Measurements from ENCODE around the gene LAGE3.

Gene LAGE3

DNA sequence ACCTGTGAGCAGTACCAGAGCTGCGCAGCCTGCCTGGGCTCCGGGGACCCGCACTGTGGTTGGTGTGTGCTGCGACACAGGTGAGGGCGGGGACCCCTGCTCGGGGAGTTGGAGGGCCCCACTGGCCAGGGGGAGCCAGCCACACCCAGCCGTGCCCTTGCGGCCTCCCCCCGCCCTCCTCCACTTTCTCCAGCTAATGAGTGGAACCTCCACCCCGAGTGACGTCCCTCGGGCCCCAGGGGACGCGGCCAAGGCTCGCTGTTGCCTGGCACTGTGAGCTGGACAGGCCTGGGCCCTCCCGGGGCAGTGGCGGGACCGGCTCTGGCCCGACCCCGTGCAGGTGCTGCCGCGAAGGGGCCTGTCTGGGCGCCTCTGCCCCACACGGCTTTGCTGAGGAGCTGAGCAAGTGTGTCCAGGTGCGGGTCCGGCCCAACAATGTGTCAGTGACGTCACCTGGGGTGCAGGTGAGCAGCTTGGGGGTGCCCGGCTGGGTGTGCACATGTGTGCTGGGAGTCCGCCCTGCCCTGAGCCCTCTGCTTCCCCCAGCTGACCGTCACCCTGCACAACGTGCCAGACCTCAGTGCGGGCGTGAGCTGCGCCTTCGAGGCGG, 15.4 kb downstream of the LAGE3 start:
- no peak for DNase-seq
- intact Hi-C loops (cut with DNase I), result no loop called here

DNA sequence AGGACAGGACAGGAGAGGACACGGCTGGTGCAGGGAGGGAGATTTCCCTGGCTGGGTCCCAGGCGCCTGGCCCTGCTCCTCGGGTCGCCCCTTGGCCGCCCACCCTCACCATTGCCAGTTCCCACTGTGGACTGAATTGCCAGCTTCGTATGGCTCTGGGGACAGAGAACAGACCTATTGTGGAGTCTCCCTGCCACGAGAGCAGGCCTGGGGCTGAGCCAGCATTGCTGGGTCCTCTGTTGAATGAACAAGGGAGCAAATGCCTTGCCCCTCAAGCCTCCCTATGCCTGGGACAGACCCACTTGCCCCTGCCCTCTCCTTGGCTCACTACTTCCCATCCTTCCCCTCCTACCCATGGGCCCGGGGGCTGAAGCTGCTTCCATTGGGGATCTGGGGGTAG, 16.7 kb downstream of the LAGE3 start:
- peak in 2 of 10 donors; percentile 50 for DNase-seq
- intact Hi-C loops (cut with DNase I), result no loop called here

DNA sequence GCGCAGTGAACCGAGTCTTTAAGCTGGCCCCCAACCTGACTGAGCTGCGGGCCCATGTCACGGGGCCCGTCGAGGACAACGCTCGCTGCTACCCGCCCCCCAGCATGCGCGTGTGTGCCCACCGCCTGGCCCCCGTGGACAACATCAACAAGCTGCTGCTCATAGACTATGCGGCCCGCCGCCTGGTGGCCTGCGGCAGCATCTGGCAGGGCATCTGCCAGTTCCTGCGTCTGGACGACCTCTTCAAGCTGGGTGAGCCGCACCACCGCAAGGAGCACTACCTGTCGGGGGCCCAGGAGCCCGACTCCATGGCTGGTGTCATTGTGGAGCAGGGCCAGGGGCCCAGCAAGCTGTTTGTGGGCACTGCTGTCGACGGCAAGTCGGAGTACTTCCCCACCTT, 18.8 kb downstream of the LAGE3 start:
- DNase-seq, result no peak
- intact Hi-C loops (cut with DNase I), result no loop called here

DNA sequence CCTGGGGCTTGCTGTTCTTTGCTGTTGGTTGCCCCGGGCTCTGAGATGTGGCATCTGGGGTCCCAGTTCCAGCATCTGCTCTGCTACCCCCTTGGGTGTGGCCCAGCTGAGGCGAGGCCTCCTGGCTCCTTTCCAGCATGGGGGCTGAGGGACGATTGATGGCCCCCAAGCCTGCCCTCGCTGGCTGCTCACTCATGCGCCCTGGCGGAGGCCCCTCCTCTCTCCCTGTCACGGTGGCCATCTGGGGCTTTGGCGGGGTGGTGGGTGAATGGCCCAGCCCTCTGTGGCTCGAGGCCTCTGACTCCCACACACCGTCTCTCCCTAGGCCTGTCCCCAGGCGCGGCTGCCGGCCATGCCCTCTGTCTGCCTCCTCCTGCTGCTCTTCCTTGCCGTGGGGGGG, 19.2 kb downstream of the LAGE3 start:
- intact Hi-C loops (cut with DNase I), result no loop called here
- no peak for DNase-seq

- DNase-seq, result peak in 1 of 10 donors; percentile 27
Measured at GRCh38 chrX:154458954-154459778, 19.9 kb downstream of the LAGE3 start.

DNA sequence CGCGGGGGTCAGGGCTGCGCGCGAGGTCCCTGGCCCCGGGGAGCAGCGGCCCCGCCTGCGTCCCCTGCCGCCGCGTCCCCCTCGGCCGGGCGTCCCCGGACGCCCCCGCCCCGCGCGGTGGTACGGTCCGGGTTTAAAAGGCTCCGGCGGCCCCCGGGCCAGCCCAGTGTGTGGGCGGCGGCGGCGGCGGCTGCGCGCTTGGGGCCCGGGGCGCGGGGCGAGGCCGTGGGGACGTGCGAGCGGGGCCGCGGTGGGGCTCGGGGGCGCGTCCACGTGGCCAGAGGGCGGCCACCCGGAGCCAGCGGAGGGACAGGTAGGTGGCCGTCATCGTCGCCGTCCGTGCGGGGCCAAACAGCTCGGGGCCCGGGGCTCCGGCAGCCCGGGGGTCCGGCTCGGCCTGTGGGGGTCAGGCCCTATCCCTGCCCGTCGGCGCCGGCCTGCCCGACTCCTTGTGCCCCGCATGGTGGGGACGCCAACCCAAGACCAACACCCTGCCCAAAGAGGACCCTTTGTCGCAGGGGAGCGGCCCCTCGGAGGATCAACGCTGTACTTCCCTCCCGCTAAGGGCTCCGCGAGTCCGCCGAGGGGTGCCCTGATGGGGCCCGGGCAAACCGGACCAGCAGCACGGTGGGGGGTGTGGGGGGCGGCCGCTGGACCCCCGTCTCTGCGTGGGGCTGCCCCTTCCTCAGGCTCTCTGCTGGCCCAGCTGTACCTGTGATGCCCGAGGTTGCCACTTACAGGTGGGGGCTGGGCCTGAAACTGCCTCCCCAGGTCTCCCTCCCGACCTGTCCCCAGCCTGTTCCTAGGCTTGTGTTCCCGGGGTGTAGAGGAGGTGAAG, 20.7 kb downstream of the LAGE3 start, which contains the start of gene PLXNA3:
TSS of gene PLXNA3 (plus strand) at position 166 of the 838 bp plus-strand sequence. CDS start 1,903 bp downstream, outside the sequence.
- intact Hi-C loops (cut with DNase I), result no loop called here
- peak in 5 of 10 donors; percentile 26 to 91 (median 47) for DNase-seq

More at GRCh38 chrX:154458954-154459778, 19.9 kb downstream of the LAGE3 start:
- intact Hi-C loops (cut with DNase I), result no loop called here

DNA sequence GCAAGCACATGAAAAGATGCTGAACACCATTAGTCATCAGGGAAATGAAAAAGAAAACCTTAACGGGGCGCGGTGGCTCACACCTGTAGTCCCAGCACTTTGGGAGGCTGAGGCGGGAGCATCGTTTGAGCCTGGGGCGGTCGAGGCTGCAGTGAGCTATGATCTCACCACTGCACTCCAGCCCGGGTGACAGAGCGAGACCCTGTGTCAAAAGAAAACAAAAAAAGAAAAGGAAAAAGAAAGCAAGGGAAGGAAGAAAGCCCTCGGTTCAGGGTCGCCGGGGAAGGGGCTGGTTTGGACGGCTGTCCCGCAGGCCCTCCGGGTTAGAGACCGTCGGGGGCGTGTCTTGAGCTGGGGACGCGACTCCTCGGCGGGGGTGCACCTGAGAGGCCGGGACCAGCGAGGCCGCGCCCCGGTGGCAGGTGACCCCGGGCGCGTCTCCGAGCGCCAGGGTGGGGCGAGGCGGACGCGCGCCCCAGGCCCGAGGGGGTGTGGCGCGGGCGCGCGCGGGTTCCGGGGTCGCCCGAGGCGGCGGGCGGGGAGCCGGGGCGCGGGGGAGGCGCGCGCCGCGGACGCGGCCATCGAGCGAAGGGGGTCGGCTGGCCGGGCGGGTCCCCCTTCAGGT, 21.5 kb downstream of the LAGE3 start:
- intact Hi-C loops (cut with DNase I), result no loop called here
- DNase-seq, result peak in 1 of 10 donors; percentile 28

DNA sequence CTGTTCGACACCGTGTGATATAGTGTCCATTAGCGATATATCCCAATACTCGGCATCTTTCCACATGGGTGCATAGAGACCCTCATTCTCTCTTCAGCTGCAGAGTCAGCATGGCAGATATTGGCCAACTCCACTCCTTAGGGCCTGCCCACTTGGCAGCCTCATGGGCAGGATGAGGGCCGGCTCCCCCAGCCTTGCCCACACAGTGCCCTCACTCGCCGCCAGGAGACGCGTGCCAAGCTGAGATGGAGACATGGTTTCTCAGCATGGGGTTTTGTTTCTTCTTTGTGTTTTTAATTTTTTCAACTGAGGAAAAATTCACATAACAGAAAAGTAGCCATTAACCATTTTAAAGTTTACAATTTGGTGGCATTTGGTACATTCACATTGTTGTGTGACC, 26.3 kb downstream of the LAGE3 start:
- intact Hi-C loops (cut with DNase I), result no loop called here
- peak in 2 of 10 donors; percentile 42 to 92 for DNase-seq

GRCh38 chrX:154450312-154450711, 28.8 kb downstream of the LAGE3 start:
- intact Hi-C loops (cut with DNase I), result no loop called here
- DNase-seq, result peak in 2 of 10 donors; percentile 24 to 42

GRCh38 chrX:154449618-154450017, 29.5 kb downstream of the LAGE3 start:
- intact Hi-C loops (cut with DNase I), result no loop called here
- peak in 1 of 10 donors; percentile 47 for DNase-seq

- no peak for DNase-seq
- intact Hi-C loops (cut with DNase I), result no loop called here
Measured at GRCh38 chrX:154448484-154448883, 30.6 kb downstream of the LAGE3 start.

GRCh38 chrX:154446430-154446829, 32.7 kb downstream of the LAGE3 start:
- intact Hi-C loops (cut with DNase I), result no loop called here

DNA sequence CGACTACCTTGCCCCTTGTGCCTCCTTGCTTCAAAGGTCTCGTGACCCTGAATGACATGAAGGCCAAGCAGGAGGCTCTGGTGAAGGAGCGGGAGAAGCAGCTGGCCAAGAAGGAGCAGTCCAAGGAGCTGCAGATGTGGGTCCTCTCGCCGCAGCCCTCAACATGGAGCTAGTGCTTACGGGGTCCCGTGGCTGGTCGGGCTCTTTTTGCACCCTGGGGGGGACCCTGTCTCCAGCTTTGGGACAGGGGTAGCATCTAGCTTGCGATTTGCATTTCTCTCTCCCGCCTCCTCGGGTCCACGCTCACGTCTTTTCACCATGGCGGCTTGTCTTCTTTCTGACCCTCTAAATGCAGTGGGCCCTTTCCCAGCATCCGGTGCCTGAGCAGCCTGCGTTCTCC, 33.3 kb downstream of the LAGE3 start:
- DNase-seq, result no peak
- intact Hi-C loops (cut with DNase I), result no loop called here

More at GRCh38 chrX:154446430-154446829, 32.7 kb downstream of the LAGE3 start:
- DNase-seq, result peak in 1 of 10 donors; percentile 61

GRCh38 chrX:154444755-154445246, 34.3 kb downstream of the LAGE3 start:
- intact Hi-C loops (cut with DNase I), result loop anchor here (5.0 kb wide), 1 partner anchor 32 kb away; the partner anchor contains the start of gene LAGE3
- no peak for DNase-seq

DNA sequence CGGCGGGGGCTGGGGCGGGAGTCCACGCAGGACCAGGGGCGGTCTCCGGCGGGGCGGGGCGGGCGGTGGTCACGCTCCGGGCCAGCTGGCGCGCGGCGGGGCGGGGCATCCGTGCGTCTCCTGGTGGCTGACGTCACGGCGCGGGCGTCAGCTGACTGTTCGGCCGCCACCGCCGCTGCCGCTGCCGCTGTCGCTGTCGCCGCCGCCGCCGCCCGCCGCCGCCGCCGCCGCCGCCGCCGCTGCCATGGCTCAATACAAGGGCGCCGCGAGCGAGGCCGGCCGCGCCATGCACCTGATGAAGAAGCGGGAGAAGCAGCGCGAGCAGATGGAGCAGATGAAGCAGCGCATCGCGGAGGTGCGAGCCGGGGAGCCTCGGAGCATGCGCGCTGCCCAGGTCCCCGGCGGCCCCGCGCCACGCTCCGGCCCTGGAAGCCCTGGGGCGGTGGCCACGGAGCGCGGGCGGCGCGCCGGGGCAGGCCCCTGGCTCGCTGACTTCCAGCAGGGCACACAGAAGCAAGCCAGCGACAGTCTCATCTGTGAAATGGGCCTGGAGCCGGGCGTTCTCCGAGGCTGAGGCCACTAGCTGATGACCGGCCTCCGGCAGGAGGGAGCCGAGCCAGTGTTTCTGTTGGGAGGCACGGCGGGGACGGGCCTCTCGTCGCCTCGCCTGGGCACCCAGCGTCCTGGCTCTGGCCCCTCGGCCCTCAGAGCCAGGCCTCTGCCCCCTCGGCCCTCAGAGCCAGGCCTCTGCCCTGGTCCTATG, 34.9 kb downstream of the LAGE3 start, which contains the start of gene FAM50A:
TSS of gene FAM50A (plus strand) at position 150 of the 763 bp plus-strand sequence. CDS start at position 245, 95 bp downstream.
- intact Hi-C loops (cut with DNase I), result loop anchor here (5.0 kb wide), 1 partner anchor 33 kb away; the partner anchor contains the start of gene LAGE3
- DNase-seq, result peak; percentile 65 to 96 (median 76)

DNA sequence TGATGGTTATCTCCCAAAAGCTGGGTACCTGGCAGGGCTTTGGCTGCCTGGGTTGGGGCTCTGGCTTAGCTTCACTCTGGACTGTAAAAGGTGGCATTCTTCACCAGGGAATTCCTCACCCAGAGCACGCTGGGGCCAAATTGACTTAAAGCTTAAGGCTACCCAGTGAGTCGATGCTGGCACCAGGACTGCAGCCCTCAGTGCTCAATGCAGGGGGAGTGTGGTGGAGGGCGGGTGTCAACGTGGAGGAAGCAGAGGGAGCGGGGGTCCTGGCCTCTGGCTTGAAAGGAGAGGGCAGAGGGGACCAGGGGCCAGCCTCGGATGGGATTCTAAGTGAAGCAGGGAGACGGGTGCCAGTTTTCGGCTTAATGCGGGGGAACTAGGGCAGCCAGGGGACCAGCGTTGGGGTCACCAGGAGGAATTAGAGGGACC, 35.6 kb downstream of the LAGE3 start:
- DNase-seq, result no peak
- intact Hi-C loops (cut with DNase I), result loop anchor here (5.0 kb wide), 1 partner anchor 34 kb away; the partner anchor contains the start of gene LAGE3

DNA sequence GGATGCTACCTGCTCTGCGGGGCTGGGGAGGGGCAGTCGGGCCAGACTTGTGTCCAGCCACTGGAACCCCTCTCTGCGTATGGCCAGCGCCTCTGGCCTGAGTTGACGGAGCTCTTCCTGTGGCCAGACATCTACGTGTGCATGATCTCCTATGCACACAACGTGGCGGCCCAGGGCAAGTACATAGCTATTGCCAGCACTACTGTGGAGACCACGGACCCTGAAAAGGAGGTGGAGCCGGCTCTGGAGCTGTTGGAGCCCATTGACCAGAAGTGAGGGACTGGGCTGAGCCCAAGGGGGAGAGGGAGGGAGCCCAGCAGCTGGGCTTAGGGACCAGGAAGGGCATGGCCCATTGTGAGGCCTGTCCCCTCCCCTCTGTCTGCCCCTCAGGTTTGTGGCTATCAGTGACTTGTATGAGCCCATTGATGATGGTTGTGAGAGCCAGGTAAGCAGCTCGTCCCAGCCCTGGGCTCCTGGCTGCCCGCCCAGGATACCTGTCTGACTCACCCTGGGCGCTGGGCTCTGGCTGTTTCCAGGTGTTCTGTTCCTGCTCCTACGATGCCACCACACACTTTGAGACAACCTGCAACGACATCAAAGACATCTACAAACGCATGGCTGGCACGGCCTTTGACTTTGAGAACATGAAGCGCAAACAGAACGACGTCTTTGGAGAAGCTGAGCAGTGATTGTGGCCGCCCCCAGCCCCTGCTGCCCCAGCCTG, 36.9 kb downstream of the LAGE3 start:
- intact Hi-C loops (cut with DNase I), result loop anchor here (5.0 kb wide), 1 partner anchor 35 kb away; the partner anchor contains the start of gene LAGE3
- DNase-seq, result no peak

GRCh38 chrX:154441564-154441963, 37.5 kb downstream of the LAGE3 start:
- DNase-seq, result no peak
- intact Hi-C loops (cut with DNase I), result loop anchor here (5.0 kb wide), 1 partner anchor 36 kb away; the partner anchor contains the start of gene LAGE3

All from posterior cingulate gyrus (tissue), 11 donors.